ENCODE data around the gene TLL2. TPM values are rescaled to one million over a fixed set of nuclear protein-coding genes. Genes with fewer than 3 reads are reported as not detected.
"Not testable (repeated sequence)": the region's sequence is repeated elsewhere in the genome, so short reads cannot be mapped to it uniquely, and the experiment has no call there.

The TLL2 gene
- total RNA-seq (2014; rRNA removed; shearing (Covaris generic)), result 0.37 and 0.44 TPM in 2 replicates

- in situ Hi-C loops (cut with HindIII; ENCODE audit: low sequenced_read_pairs), result no loop called here
- peak; percentile 77 for DNase-seq (ENCODE audit: low spot score)
Observed at GRCh38 chr10:96513698-96514561, at the start of gene TLL2. TLL2 (minus strand) TSS chr10:96513926; CDS start chr10:96513685, 241 bp downstream.

- in situ Hi-C loops (cut with HindIII; ENCODE audit: low sequenced_read_pairs), result no loop called here
Observed at GRCh38 chr10:96560966-96561887, 47.5 kb upstream of the TLL2 start.

GRCh38 chr10:96560489-96560888, 46.8 kb upstream of the TLL2 start:
- in situ Hi-C loops (cut with HindIII; ENCODE audit: low sequenced_read_pairs), result no loop called here
- no peak for DNase-seq (ENCODE audit: low spot score)

More at GRCh38 chr10:96560966-96561887, 47.5 kb upstream of the TLL2 start:
- DNase-seq (ENCODE audit: low spot score), result no peak

DNA sequence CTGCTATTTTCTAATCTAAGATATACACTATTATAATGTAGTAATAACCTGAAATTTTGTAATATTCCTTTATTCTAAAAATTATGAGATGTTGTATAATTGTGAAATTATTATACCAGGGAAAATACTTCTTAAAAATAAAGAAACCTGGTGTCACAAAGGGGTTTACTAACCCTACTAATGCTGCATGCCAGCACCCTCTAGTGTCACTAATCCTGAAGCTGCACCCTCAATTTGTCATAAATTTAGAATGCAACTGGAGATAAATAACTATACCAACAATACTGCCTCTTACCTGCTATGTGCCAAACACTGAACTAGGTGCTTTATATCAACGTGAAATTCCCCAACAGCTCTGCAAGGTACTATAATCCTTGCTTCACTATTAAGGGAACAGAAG, 42.3 kb upstream of the TLL2 start:
- in situ Hi-C loops (cut with HindIII; ENCODE audit: low sequenced_read_pairs), result no loop called here
- peak; percentile 48 for DNase-seq (ENCODE audit: low spot score)

DNA sequence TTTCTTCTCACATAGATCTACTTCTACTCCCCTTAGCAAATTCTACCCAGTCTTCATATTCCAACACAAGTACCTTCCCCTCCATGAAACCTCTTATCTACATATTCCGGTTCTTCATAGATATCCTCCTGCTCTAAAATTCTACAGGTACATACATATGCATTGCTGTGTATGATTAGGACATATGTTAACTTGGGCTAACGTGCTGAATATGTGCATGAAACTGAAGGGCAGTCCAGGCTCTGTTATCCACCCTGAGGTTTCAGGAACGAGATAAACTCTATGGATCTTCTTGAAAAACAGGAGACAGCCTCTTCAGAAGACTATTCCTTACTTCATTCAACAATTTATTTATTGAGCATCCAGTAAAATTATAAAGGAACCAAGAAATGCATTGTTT, 41.6 kb upstream of the TLL2 start:
- in situ Hi-C loops (cut with HindIII; ENCODE audit: low sequenced_read_pairs), result no loop called here
- DNase-seq (ENCODE audit: low spot score), result no peak

DNA sequence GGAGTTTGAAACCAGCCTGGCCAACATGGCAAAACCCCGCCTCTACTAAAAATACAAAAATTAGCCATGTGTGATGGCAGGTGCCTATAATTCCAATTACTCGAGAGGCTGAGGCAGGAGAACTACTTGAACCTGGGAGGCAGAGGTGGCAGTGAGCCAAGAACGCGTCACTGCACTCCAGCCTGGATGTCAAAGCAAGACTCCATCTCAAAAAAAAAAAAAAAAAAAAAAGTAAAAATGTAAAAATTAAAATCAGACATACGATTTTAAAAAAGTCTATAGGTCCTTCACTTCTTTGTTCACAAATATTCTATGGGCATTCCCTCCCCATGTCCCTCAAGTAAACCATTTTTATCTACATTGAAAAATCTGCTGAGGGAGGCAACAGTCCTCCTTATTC, 34.9 kb upstream of the TLL2 start:
- DNase-seq (ENCODE audit: low spot score), result peak; percentile 35
- in situ Hi-C loops (cut with HindIII; ENCODE audit: low sequenced_read_pairs), result no loop called here

DNA sequence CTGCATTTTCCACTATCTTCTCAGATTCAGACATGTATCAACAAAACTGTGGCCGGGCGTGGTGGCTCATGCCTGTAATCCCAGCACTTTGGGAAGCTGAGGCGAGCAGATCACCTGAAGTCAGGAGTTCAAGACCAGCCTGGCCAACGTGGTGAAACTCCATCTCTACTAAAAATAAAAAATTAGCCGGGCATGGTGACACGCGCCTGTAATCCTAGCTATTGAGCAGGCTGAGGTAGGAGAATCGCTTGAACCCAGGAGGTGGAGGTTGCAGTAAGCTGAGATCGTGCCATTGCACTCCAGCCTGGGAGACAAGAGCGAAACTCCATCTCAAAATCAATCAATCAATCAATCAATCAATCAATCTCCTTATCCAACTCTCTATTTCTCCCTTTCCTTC, 31.8 kb upstream of the TLL2 start:
- in situ Hi-C loops (cut with HindIII; ENCODE audit: low sequenced_read_pairs); DNase-seq (ENCODE audit: low spot score): not testable (repeated sequence)

DNA sequence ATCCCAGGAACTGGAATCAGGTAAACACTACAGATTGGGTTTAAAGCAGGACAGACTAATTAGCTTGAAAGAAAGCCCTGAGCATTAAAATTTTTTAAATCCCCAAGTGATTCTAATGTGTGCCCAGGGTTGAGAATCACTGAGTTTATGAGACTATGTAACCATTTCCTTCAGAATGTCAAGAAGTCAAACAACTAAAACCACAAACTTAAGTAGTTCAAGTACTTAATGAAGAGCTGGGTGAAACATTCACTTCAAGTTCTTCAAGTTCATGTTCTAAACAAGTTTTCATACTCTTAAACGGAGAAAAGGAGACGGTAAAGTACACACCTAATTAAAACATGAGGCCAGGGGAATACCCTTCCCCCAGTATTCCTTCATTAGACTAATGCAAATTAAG, 28.2 kb upstream of the TLL2 start:
- DNase-seq (ENCODE audit: low spot score), result no peak
- in situ Hi-C loops (cut with HindIII; ENCODE audit: low sequenced_read_pairs), result no loop called here

- in situ Hi-C loops (cut with HindIII; ENCODE audit: low sequenced_read_pairs), result no loop called here
- no peak for DNase-seq (ENCODE audit: low spot score)
Observed at GRCh38 chr10:96540240-96540639, 26.5 kb upstream of the TLL2 start.

- no peak for DNase-seq (ENCODE audit: low spot score)
- in situ Hi-C loops (cut with HindIII; ENCODE audit: low sequenced_read_pairs), result no loop called here
Observed at GRCh38 chr10:96538683-96539082, 25.0 kb upstream of the TLL2 start.

DNA sequence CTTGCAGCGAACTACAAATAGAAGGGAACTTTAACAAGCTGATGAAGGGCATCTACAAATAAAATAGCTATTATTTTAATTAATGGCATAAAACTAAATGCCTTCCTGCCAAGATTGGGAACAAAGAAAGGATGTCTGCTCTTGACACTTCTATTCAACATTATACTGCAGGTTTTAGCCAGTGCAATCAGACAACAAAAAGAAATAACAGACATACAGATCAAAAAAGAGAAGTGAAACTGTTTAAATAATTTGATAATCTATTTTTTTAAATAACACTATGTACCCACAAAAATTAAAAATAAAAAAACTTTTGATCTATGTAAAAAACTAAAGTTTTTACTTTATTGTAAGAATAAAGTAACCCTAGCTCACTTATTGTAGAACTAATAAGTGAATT, 22.4 kb upstream of the TLL2 start:
- DNase-seq (ENCODE audit: low spot score), result no peak
- in situ Hi-C loops (cut with HindIII; ENCODE audit: low sequenced_read_pairs), result no loop called here

- in situ Hi-C loops (cut with HindIII; ENCODE audit: low sequenced_read_pairs), result no loop called here
Observed at GRCh38 chr10:96532523-96532922, 18.8 kb upstream of the TLL2 start.

DNA sequence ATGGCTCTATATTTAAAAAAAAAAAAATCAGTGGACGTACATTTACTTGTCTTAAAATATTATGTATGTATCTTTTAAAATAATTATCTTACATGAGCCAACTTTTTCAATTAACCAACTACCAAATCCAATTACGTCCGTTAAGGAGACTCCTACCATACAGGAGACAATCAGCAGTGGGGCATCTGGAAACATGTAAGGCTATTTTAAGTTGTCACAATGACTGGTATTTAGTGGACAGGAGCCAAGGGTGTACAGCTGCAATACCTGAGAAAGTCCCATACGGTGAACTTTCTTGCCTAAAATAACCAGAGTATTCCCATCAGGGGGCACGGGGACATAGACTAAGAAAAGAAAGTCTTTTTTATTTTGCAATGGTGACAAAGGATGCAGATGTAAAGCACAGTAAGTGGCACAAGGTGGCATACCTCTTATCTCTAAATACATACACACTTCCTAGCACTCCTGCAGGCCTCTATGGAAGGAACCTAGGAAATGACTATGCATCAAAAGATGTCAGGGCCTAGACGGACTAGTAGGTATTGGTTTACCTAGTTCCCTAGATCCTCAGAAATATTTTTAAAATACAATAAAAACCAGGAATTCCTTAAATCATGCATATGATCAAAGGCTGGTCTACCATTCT, 16.0 kb upstream of the TLL2 start:
- in situ Hi-C loops (cut with HindIII; ENCODE audit: low sequenced_read_pairs), result no loop called here
- DNase-seq (ENCODE audit: low spot score), result no peak

More at GRCh38 chr10:96532523-96532922, 18.8 kb upstream of the TLL2 start:
- no peak for DNase-seq (ENCODE audit: low spot score)

DNA sequence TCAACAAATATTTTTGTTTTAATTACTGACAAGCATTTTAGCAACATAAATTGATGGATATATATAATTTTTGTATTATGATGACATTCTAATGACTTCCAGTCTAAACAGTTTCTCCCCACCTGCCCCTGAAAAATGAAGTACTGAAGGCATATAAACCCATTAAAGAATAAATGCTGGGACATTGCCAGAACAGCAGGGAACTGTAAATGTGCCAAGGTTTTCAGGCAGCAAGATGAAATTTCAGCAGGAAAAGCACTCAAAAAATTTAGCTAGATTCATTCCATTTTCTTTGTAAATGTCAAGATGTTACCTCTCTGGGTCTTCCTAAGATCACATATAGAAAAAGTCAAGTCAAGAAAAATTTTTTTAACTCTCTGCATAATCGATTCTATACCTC, 11.0 kb upstream of the TLL2 start:
- in situ Hi-C loops (cut with HindIII; ENCODE audit: low sequenced_read_pairs), result no loop called here
- peak; percentile 55 for DNase-seq (ENCODE audit: low spot score)

- in situ Hi-C loops (cut with HindIII; ENCODE audit: low sequenced_read_pairs), result no loop called here
- no peak for DNase-seq (ENCODE audit: low spot score)
Observed at GRCh38 chr10:96517284-96517683, 3.6 kb upstream of the TLL2 start.

GRCh38 chr10:96516337-96516736, 2.6 kb upstream of the TLL2 start:
- DNase-seq (ENCODE audit: low spot score), result no peak
- in situ Hi-C loops (cut with HindIII; ENCODE audit: low sequenced_read_pairs), result no loop called here

DNA sequence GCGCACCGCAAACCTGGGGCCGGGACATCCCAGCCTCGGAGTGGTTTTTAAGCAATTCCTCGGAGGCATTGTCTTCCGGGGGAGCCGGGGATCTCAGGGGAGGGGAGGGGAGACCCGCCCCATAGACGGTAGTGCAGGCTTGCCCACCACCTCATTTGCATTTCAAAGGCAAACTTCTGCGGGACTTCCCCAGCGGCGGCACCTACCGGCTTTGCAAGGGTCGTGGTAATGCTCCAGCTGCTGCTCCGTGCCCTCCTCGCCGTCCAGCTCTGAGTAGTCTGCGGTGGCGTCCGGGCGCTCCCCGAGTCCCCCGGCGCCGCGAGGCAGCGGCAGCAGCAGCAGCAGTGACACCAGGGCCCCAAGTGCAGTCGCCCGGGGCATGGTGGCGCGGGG, 425 bp downstream of the TLL2 start:
- DNase-seq (ENCODE audit: low spot score), result no peak
- in situ Hi-C loops (cut with HindIII; ENCODE audit: low sequenced_read_pairs), result no loop called here

DNA sequence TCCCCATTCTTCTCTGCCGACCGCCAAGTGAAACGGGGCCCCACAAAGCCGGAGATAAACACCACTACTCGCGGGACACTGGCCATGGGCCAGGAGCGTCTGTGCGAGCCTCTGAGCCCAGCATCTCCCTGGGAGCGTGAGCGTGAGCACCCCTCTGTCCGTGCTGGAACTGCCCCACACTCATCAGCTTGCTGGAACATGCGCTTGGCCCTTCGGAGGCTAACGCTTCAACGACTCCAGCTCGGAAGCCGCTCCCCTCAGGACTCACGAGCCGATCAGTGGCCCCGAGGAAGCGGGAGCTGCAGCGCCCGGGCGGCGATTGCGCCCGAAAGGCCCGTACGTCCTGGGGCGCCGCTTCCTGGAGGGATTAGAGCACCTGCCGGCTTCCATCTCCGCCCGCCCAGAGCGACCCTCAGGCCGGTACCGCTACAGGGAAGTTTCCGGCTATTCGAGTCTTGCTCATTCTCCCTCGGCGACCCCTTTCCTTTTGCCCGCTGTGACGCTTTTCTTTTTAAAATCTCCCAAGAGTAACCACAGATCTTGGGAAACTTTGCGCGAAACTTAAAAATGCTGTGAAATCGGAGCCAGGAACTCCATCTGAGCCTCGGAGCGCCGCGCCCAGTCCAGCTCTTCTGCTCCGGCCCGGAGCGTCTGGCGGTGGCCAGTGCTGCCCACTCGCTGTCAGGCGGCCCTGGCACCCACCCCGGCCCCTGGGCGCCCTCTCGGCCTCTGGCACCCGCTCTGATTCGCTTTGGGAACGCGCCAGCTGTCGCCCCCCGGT, 1.0 kb downstream of the TLL2 start:
- DNase-seq (ENCODE audit: low spot score), result peak; percentile 17
- in situ Hi-C loops (cut with HindIII; ENCODE audit: low sequenced_read_pairs), result no loop called here

Measured in G401 (cell line).